Fibroblast of the aortic adventitia (primary cell): ENCODE data around the gene TNRC18. TPM values are rescaled to one million over a fixed set of nuclear protein-coding genes. Genes with fewer than 3 reads are reported as not detected.

Experiments
- DNase-seq: peaks from one replicate; pipeline ENCODE4 v3.0.0-alpha.2; 2010; ENCODE audit warnings: low read depth
- H3K4me3 ChIP-seq: 2 replicates; pipeline ENCODE4 v1.5.1; 2011; ENCODE audit warnings: low read depth, mild to moderate bottlenecking, control low read depth, low read length, moderate library complexity
- total RNA-seq: library from RNA; depleted of rRNA; stranded (reverse); fragments of >200 nt; gene quantifications from 2 replicates; pipeline ENCODE4 v1.2.3, GENCODE V29; 2012; ENCODE audit warnings: low replicate concordance
- TF ChIP-seq, protein P1 (sequence below): IDR thresholded peaks from 2 replicates; pipeline ENCODE4 v1.5.1; 2011; ENCODE audit warnings: mild to moderate bottlenecking, low read length, control low read depth, inconsistent platforms; ENCODE audit not compliant: insufficient read depth

Gene TNRC18
- total RNA-seq, 1 donor = 57.8 TPM

GRCh38 chr7:5303061-5303460, 120.6 kb downstream of the TNRC18 start:
- H3K4me3 ChIP-seq = no peak overlapping the region
- no peak for DNase-seq
- TF ChIP-seq, protein P1, sequence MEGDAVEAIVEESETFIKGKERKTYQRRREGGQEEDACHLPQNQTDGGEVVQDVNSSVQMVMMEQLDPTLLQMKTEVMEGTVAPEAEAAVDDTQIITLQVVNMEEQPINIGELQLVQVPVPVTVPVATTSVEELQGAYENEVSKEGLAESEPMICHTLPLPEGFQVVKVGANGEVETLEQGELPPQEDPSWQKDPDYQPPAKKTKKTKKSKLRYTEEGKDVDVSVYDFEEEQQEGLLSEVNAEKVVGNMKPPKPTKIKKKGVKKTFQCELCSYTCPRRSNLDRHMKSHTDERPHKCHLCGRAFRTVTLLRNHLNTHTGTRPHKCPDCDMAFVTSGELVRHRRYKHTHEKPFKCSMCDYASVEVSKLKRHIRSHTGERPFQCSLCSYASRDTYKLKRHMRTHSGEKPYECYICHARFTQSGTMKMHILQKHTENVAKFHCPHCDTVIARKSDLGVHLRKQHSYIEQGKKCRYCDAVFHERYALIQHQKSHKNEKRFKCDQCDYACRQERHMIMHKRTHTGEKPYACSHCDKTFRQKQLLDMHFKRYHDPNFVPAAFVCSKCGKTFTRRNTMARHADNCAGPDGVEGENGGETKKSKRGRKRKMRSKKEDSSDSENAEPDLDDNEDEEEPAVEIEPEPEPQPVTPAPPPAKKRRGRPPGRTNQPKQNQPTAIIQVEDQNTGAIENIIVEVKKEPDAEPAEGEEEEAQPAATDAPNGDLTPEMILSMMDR = no peak

DNA sequence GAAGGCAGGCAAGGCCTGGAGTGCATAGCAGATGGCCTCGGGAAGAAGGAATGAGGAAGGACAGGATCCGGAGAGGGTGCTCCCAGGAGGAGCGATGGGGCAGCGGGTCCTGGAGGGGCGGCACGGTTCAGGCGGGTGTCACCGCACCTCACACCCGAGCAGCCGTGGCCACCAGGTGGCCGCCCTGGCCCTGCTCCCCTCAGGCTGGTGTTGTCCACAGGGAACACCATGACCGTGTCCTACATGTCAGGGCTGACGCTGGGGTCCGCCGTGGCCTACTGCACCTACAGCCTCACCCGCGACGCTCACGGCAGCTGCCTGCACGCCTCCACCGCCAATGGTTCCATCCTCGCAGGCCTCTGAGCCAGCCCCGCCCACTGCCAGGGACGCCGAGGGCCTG, 121.1 kb downstream of the TNRC18 start:
- TF ChIP-seq, protein P1 = no peak
- no peak overlapping the region for H3K4me3 ChIP-seq
- DNase-seq = no peak

GRCh38 chr7:5300366-5300765, 123.3 kb downstream of the TNRC18 start:
- DNase-seq = no peak
- TF ChIP-seq, protein P1 = no peak
- no peak overlapping the region for H3K4me3 ChIP-seq

GRCh38 chr7:5296611-5297226, 126.9 kb downstream of the TNRC18 start:
- no peak for DNase-seq
- TF ChIP-seq, protein P1 = no peak
- no peak overlapping the region for H3K4me3 ChIP-seq

DNA sequence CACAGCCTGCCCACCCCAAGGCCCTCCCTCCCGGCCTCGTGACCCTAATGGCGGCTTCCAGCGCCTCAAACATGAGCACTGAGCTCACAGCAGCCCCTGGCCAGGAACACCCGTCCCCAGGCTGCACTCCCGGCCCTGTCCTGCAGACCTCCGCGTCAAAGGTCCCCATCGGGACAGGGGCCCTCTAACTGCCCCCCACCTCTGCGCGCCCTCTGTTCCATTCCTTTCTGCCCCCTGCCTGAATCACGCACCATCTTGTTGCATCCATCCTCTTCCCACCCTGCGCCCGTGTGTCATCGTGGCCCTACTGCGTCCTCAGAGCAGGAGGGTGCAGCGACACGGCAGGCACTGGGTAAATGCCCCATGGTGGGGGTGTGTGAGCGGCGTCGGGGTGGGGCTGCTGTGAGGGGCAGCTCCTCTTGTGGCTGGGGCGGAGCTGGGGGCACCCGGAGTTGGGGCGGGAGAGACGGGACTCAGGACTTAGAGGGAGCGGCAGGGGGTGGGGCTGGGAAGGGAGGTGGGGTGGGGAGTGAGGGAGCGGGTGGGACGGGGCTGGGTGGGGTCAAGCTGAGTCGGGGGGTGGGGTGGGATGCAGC, 127.5 kb downstream of the TNRC18 start:
- TF ChIP-seq, protein P1 = no peak
- no peak for DNase-seq
- no peak overlapping the region for H3K4me3 ChIP-seq

DNA sequence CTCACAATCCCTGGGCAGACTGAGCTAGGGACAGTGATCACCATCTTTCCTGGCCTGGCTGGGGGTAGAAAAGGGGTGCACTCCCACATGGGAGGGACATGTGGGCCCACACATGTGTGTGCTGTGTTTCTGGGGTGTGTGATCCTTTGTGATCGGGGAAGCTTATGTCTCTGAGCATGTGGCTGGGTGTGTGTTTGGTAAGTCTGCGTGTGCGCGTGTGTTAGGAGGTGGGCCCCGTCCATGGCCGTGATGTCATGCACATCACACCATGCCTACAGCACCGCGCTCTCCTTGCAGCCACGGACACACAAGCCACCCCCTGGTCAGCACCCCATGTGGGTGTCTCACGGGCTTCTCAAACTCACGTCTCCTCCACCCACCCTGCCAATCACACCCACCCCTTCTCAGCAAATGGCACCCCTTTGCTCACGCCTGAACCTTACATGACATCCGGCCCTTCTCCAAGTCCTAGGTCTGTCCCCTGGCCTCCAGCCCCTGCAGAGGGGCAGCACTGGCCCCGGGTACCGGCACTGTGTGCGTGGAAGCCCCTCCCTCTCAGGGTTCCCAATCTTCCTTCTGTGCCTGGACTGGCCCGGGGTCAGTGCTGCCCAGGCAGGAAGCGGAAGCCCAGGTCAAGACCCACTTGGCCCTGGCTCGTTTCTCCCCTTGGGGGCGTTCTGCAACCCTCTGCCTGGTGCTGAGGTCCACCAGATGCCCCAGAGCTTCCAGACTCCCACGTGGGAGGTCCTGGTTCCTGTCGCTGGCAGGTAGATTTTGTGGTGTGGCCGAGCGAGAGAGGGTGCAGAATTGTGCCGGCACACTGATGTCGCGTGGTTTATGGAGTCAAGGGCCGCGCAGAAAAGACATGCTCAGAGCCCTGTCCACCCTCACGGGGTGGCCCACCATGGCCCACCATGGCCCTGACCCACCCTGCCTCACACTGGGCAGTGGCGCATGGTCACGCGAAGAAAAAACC, 128.3 kb downstream of the TNRC18 start:
- TF ChIP-seq, protein P1 = no peak
- no peak overlapping the region for H3K4me3 ChIP-seq
- DNase-seq = no peak
